Right lobe of liver (tissue), 6 donors: ENCODE results near the gene PGAM1. TPM values are rescaled to one million over a fixed set of nuclear protein-coding genes. Genes with fewer than 3 reads are reported as not detected.

Source experiments
- ATAC-seq, 4 donors: fragments of 200-7000 bp; cut with Tn5 transposase; one replicate each; pipeline ENCODE4 v1.9.1; 2020; ENCODE audit warnings: mild to moderate bottlenecking in 4 of 4, moderate library complexity in 4 of 4
- DNase-seq, 3 donors: peaks; one replicate each; pipeline ENCODE4 v3.0.0-alpha.2; 2020
- H3K27ac ChIP-seq, 3 donors: fragments of 200-600 bp; one replicate each; pipeline ENCODE4 v1.8.0; 2022
- H3K27me3 ChIP-seq, 2 donors: fragments of 200-600 bp; one replicate each; pipeline ENCODE4 v1.8.0; 2022
- H3K36me3 ChIP-seq, 4 donors: fragments of 200-600 bp; sonication (generic) in 1 of 4; one replicate each; pipeline versions ENCODE4 v1.5.1 to v1.8.0; 2017 to 2022; ENCODE audit warnings: control low read depth in 1 of 4
- H3K4me1 ChIP-seq, 4 donors: fragments of 200-600 bp; sonication (generic) in 1 of 4; one replicate each; pipeline versions ENCODE4 v1.5.1 to v1.8.0; 2017 to 2022; ENCODE audit warnings: control low read depth in 1 of 4
- H3K4me3 ChIP-seq, 3 donors: fragments of 200-600 bp; one replicate each; pipeline ENCODE4 v1.8.0; 2022
- H3K9me3 ChIP-seq, 4 donors: fragments of 200-600 bp; sonication (generic) in 1 of 4; one replicate each; pipeline versions ENCODE4 v1.5.1 to v1.8.0; 2017 to 2022; ENCODE audit warnings: control low read depth in 1 of 4
- POLR2A ChIP-seq: fragments of 450-650 bp; IDR thresholded peaks from one replicate; pipeline ENCODE4 v1.6.1; 2017; ENCODE audit warnings: antibody characterized with exemption, mild to moderate bottlenecking
- WGBS: methylation state at CpG from one replicate; pipeline ENCODE4 v1.1.6; 2018; ENCODE audit warnings: low coverage, low lambda C conversion rate; ENCODE audit not compliant: insufficient coverage; ENCODE audit errors: missing lambda C conversion rate; 5-methylcytosine and 5-hydroxymethylcytosine counted together
- intact Hi-C, 2 donors: fragments of 100-400 bp; cut with DNase I; formaldehyde crosslinking; loops; one replicate each; pipeline versions ENCODE4 v1.11.2 to v1.14.1; 2022
- total RNA-seq, 6 experiments: library from RNA; depleted of rRNA in 2 of 6; stranded (reverse); fragments of >200 nt in 2 of 6; fragmentation: NEBNext Ultra II Directional in 3 of 6; extraction: Animal tissue kit (Norgen Biotek cat#: 25700) in 3 of 6; gene quantifications; one replicate each; pipeline versions ENCODE4 v1.1.0 to v1.2.4, GENCODE V29; 2016 to 2023
- TF ChIP-seq, protein P1 (sequence below), 4 donors: fragments of 200-600 bp in 3 of 4; fragments of 450-650 bp in 1 of 4; IDR thresholded peaks; one replicate each; pipeline versions ENCODE4 v1.5.1 to v1.8.0; 2016 to 2022; ENCODE audit warnings: antibody characterized with exemption in 4 of 4, mild to moderate bottlenecking in 2 of 4
- donor health status: DM: no; HTN: yes; CAD: no.
- donor health status: DM: no; HTN: no; CAD: no.
- donor health status: DM: no; HTN: no; CAD: no.
- donor health status: DM: no; HTN: yes; CAD: no.
- donor health status: DM: no; HTN: yes; CAD: no.

Gene PGAM1
- total RNA-seq, 6 experiments from 2014 or later: 100 to 228 (median 162) TPM

DNA sequence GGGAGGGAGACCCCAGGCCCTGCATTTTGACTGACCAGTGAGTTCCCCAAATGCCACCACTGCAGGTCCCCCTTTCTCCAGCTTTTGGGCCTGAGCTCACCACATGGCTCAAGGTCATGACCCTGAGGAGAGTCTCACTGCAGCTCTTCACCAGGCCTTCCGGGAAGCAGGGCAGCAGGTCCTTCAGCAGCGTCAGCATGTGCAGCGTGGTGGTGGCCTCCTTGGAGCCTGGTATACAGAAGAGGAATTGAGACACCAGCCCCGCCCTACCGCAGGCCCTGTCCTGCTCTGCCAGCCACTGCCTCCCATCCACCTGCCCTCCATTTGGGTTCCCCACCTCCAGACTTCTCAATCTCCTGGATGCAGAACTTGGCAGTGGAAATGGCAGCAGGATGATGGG lies 37.8 kb upstream of the PGAM1 start:
- intact Hi-C loops: no loop called here
- peaks cover 0 to 25% (median under 1%) of the 10 kb centered on the region in 4 donors for H3K36me3 ChIP-seq

DNA sequence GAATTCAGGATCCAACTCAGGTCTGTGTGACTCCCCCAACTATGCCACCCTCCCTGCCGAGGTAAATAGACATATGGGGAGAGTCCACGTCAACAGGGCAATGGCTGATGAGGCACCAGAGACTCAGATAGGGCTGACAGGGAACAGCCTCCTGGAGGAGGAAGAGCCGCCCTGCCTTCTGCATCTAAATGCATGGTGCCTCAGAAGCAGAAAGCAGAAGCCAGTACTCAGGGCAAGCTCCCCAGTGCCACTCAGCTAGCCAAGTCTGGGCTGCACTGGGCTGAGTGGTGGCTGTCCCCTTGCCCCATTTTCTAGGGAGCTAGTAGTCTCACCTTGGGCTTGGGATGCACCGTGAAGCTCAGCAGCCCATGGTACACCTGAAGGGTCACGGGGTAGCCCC lies 35.9 kb upstream of the PGAM1 start:
- H3K36me3 ChIP-seq: peaks cover 0 to 40% (median 4%) of the 10 kb centered on the region in 4 donors

More for the DNA sequence above, 37.8 kb upstream of the PGAM1 start:
- ATAC-seq: peak; percentile 38 to 49 (median 44)
- no peak for DNase-seq
- H3K4me3 ChIP-seq: no peak overlapping the region
- no peak overlapping the region for H3K27ac ChIP-seq
- H3K4me1 ChIP-seq: no peaks in the 10 kb centered on the region
- TF ChIP-seq, protein P1, sequence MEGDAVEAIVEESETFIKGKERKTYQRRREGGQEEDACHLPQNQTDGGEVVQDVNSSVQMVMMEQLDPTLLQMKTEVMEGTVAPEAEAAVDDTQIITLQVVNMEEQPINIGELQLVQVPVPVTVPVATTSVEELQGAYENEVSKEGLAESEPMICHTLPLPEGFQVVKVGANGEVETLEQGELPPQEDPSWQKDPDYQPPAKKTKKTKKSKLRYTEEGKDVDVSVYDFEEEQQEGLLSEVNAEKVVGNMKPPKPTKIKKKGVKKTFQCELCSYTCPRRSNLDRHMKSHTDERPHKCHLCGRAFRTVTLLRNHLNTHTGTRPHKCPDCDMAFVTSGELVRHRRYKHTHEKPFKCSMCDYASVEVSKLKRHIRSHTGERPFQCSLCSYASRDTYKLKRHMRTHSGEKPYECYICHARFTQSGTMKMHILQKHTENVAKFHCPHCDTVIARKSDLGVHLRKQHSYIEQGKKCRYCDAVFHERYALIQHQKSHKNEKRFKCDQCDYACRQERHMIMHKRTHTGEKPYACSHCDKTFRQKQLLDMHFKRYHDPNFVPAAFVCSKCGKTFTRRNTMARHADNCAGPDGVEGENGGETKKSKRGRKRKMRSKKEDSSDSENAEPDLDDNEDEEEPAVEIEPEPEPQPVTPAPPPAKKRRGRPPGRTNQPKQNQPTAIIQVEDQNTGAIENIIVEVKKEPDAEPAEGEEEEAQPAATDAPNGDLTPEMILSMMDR (IDR thresholded peaks at IDR 0.05): no peak
- no peak for TF ChIP-seq POLR2A
- no CpG with 5 or more reads among the region's 5 CpGs for WGBS
- no peaks in the 10 kb centered on the region for H3K9me3 ChIP-seq
- H3K27me3 ChIP-seq: no peaks in the 10 kb centered on the region

DNA sequence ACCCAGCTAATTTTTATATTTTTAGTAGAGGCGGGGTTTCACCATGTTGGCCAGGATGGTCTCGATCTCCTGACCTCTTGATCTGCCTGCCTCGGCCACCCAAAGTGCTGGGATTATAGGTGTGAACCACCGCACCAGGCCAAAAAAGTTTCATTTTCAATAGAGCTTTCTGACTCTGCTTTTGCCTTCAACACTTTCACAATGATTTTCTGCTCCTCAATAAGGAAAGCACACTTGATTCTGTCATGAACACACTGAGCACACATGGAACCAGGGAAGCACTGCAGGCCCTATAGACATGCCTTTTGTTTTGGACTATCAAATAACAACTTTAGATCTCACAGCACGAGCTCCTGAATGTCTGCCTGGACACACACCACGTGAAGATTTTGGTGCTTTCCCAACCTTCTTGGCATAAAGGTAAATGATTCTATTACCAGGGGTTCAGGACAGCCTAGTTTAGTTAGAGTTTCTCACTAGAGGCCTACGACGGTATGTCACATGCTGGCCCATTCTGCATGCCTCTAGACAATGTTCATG lies 32.9 kb upstream of the PGAM1 start:
- intact Hi-C loops: no loop called here
- WGBS: 82% methylated on average over 8 of the region's 8 CpGs
- Histone ChIP-seq H3K27ac (no peak overlapping the region), H3K9me3 (no peaks in the 10 kb centered on the region), H3K36me3 (peaks cover 0 to 54% (median 5%) of the 10 kb centered on the region in 4 donors), H3K4me1 (no peaks in the 10 kb centered on the region), H3K27me3 (no peaks in the 10 kb centered on the region), H3K4me3 (no peak overlapping the region)
- no peak for DNase-seq
- no peak for ATAC-seq
- TF ChIP-seq, protein P1 (IDR thresholded peaks at IDR 0.05): no peak
- no peak for TF ChIP-seq POLR2A

More for the DNA sequence above, 35.9 kb upstream of the PGAM1 start:
- intact Hi-C loops: no loop called here
- H3K27ac ChIP-seq: no peak overlapping the region
- no peaks in the 10 kb centered on the region for H3K27me3 ChIP-seq
- H3K4me3 ChIP-seq: no peak overlapping the region
- no peaks in the 10 kb centered on the region for H3K4me1 ChIP-seq
- TF ChIP-seq POLR2A: no peak
- TF ChIP-seq, protein P1 (IDR thresholded peaks at IDR 0.05): no peak
- no CpG with 5 or more reads among the region's 5 CpGs for WGBS
- ATAC-seq: peak; percentile 26 to 53 (median 42)
- H3K9me3 ChIP-seq: no peaks in the 10 kb centered on the region
- no peak for DNase-seq

DNA sequence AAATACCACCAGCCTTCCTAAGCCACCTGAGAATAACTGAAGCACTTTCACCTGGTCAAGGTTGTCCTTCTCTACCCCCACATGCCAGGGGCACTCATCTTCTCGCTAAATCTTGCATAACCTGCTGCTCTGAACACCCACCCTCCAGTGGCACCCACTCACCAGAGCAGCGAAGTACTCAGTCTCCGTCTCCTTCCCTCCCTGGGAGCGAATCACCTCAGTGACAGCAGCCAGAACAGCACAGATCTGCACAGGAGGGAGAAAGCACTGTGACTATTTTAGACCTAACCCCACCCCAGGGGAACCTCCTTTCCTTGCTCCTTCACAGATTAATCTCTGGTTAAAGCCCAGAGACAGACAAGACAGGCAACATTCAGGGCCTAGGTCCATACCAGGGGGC lies 29.9 kb upstream of the PGAM1 start:
- 90% methylated on average over 3 of the region's 4 CpGs for WGBS
- no peak for DNase-seq
- H3K27me3 ChIP-seq: no peaks in the 10 kb centered on the region
- H3K4me3 ChIP-seq: no peak overlapping the region
- peaks cover 0 to 39% (median 4%) of the 10 kb centered on the region in 4 donors for H3K36me3 ChIP-seq
- no peak for ATAC-seq
- intact Hi-C loops: no loop called here
- no peak for TF ChIP-seq POLR2A
- TF ChIP-seq, protein P1 (IDR thresholded peaks at IDR 0.05): no peak
- no peaks in the 10 kb centered on the region for H3K9me3 ChIP-seq
- no peak overlapping the region for H3K27ac ChIP-seq
- H3K4me1 ChIP-seq: peaks cover 0 to 9% (median 4%) of the 10 kb centered on the region in 4 donors
